Natural killer cell (primary cell): ENCODE data around the gene NRXN2. TPM values are rescaled to one million over a fixed set of nuclear protein-coding genes. Genes with fewer than 3 reads are reported as not detected.

ENCODE experiments used
- ATAC-seq, 3 donors: fragments of 150-1000 bp in 2 of 3; fragments of 200-7000 bp in 1 of 3; cut with Tn5 transposase; 1 replicate in 1 of 3; 2 replicates in 2 of 3; pipeline ENCODE4 v1.10.0; 2021; ENCODE audit warnings: mild to moderate bottlenecking in 2 of 3, moderate library complexity in 2 of 3
- DNase-seq, 2 donors: peaks; one replicate each; pipeline versions ENCODE4 v3.0.0 to v3.0.0-alpha.2; 2013 to 2021; ENCODE audit warnings: mixed read lengths in 1 of 2
- H3K27ac ChIP-seq: one replicate; pipeline ENCODE4 v1.5.1; 2013; ENCODE audit warnings: mild to moderate bottlenecking, low read length
- H3K27me3 ChIP-seq: one replicate; pipeline ENCODE4 v1.6.1; 2013; ENCODE audit warnings: low read length; ENCODE audit not compliant: control insufficient read depth, insufficient read depth
- H3K36me3 ChIP-seq: one replicate; pipeline ENCODE4 v1.6.1; 2013; ENCODE audit warnings: low read length; ENCODE audit not compliant: control insufficient read depth, insufficient read depth
- H3K4me1 ChIP-seq: one replicate; pipeline ENCODE4 v1.6.1; 2013; ENCODE audit warnings: low read length; ENCODE audit not compliant: control insufficient read depth, insufficient read depth
- H3K4me3 ChIP-seq: one replicate; pipeline ENCODE4 v1.5.1; 2013; ENCODE audit warnings: low read length
- H3K9me3 ChIP-seq: one replicate; pipeline ENCODE4 v1.6.1; 2013; ENCODE audit warnings: low read length; ENCODE audit not compliant: control insufficient read depth, insufficient read depth
- H3K27ac Mint-ChIP-seq, 2 donors: one replicate each; pipeline ENCODE4 v1.8.0; 2022; ENCODE audit warnings: mild to moderate bottlenecking in 2 of 2, mixed read lengths in 2 of 2, moderate library complexity in 1 of 2
- H3K27me3 Mint-ChIP-seq, 2 donors: one replicate each; pipeline ENCODE4 v1.8.0; 2022; ENCODE audit warnings: low read depth in 2 of 2, mixed read lengths in 2 of 2
- H3K36me3 Mint-ChIP-seq: one replicate; pipeline ENCODE4 v1.8.0; 2022; ENCODE audit warnings: mixed read lengths
- H3K4me1 Mint-ChIP-seq, 2 donors: one replicate each; pipeline ENCODE4 v1.8.0; 2022; ENCODE audit warnings: mixed read lengths in 2 of 2
- H3K4me3 Mint-ChIP-seq: one replicate; pipeline ENCODE4 v1.8.0; 2022; ENCODE audit warnings: mild to moderate bottlenecking, moderate library complexity, mixed read lengths
- H3K9me3 Mint-ChIP-seq, 2 donors: one replicate each; pipeline ENCODE4 v1.8.0; 2022; ENCODE audit warnings: mixed read lengths in 2 of 2
- WGBS: methylation state at CpG from one replicate; pipeline ENCODE4 v1.1.7; 2013; ENCODE audit warnings: missing lambda C conversion rate; ENCODE audit not compliant: insufficient coverage; 5-methylcytosine and 5-hydroxymethylcytosine counted together
- intact Hi-C: fragments of 100-400 bp; cut with micrococcal nuclease; formaldehyde crosslinking; loops from one replicate; pipeline ENCODE4 v1.14.2; 2022
- total RNA-seq, 4 donors: library from RNA; stranded (reverse); fragments of 120-200 nt in 1 of 4; gene quantifications; one replicate each; pipeline versions ENCODE4 v1.2.3 to v1.2.4, GENCODE V29; 2013 to 2022
- TF ChIP-seq, protein P1 (sequence below): fragments of 200-600 bp; IDR thresholded peaks from one replicate; pipeline ENCODE4 v1.8.0; 2022; ENCODE audit warnings: antibody characterized with exemption

The NRXN2 gene
- total RNA-seq, 3 donors from 2014 or later (not counting 1 experiment from before 2014, with no cell fraction given) = 2.9 to 9.6 (median 7.7) TPM

DNA sequence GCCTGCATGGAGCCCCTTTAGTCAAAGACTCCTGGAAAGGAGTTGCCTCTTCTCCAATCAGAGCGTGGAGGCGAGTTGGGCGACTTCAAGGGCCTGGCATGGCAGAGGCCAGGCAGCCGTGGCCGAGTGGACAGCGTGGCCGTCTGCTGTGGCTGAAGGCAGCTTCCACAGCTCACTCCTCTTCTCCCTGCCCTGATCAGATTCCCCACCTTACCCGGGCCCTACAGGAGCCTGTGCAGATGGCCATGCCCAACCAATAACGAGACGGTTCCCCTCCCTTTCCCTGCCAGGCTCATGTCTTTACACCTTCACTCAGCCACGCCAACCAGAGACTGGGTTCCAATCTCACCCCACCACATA lies 152.0 kb downstream of the NRXN2 start:
- no peaks in the 10 kb centered on the region for H3K27me3 ChIP-seq
- intact Hi-C loops = no loop called here
- H3K36me3 Mint-ChIP-seq = no peaks in the 10 kb centered on the region
- peaks cover 0 to 6% of the 10 kb centered on the region in 2 donors for H3K4me1 Mint-ChIP-seq
- H3K27ac ChIP-seq = no peak overlapping the region
- H3K36me3 ChIP-seq = no peaks in the 10 kb centered on the region
- H3K4me3 ChIP-seq = no peak overlapping the region
- H3K27me3 Mint-ChIP-seq = peaks cover 6 to 15% of the 10 kb centered on the region in 2 donors
- H3K27ac Mint-ChIP-seq = no peak overlapping the region
- DNase-seq (no peak), ATAC-seq (no peak)
- H3K4me1 ChIP-seq = no peaks in the 10 kb centered on the region
- 89% methylated on average over 11 of the region's 11 CpGs for WGBS
- no peak overlapping the region for H3K4me3 Mint-ChIP-seq
- TF ChIP-seq, protein P1, sequence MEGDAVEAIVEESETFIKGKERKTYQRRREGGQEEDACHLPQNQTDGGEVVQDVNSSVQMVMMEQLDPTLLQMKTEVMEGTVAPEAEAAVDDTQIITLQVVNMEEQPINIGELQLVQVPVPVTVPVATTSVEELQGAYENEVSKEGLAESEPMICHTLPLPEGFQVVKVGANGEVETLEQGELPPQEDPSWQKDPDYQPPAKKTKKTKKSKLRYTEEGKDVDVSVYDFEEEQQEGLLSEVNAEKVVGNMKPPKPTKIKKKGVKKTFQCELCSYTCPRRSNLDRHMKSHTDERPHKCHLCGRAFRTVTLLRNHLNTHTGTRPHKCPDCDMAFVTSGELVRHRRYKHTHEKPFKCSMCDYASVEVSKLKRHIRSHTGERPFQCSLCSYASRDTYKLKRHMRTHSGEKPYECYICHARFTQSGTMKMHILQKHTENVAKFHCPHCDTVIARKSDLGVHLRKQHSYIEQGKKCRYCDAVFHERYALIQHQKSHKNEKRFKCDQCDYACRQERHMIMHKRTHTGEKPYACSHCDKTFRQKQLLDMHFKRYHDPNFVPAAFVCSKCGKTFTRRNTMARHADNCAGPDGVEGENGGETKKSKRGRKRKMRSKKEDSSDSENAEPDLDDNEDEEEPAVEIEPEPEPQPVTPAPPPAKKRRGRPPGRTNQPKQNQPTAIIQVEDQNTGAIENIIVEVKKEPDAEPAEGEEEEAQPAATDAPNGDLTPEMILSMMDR = no peak
- no peaks in the 10 kb centered on the region for H3K9me3 ChIP-seq
- no peaks in the 10 kb centered on the region for H3K9me3 Mint-ChIP-seq

DNA sequence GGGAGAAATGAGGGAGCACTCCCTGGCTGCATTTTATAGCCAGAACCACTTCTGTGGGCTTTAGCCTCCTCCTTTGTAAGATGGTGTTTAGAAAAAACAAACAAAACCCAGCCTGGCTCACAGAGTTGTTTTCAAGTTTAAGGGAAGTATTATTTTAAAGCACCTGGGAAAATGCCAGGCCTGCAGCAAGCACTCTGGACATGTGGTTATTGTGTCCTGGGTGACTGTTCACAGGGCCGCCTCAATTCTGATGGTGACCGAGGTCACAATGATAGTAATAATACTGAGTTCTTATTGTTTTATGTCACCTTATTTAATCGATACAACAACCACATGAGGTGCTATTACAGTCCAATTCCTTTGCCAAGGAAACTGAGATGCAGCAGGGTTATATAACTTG lies 152.7 kb downstream of the NRXN2 start:
- H3K27ac ChIP-seq = no peak overlapping the region
- H3K36me3 Mint-ChIP-seq = no peaks in the 10 kb centered on the region

DNA sequence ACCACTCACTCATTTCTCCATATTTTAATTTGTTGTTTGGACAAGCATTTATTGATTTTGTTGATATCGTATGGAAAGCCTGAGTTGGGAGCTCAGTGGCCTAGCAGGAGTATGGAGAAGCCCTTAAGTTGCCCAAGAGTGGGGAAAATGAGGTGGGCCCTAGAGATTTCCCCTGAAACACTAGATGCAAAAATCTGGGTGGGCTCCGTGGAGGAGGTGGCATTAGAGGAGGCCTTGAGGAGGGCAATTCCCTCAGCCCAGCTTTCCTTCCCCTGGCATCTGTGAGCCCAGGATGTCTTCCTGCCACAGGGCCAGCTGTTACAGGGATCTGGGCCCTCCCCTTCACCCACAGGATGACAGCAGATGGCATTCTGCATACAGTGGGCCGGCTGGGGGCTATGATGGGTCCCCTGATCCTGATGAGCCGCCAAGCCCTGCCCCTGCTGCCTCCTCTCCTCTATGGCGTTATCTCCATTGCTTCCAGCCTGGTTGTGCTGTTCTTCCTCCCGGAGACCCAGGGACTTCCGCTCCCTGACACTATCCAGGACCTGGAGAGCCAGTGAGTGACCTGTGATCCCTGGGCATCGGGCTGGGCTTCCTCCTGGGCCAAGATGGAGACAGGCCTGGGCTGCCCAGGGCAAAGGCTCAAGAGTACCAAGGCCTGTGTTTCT lies 153.6 kb downstream of the NRXN2 start:
- no peak overlapping the region for H3K4me3 Mint-ChIP-seq
- intact Hi-C loops = no loop called here
- WGBS = 92% methylated on average over 8 of the region's 8 CpGs
- H3K27ac Mint-ChIP-seq = no peak overlapping the region
- no peak overlapping the region for H3K27ac ChIP-seq
- peaks cover 0 to 10% of the 10 kb centered on the region in 2 donors for H3K4me1 Mint-ChIP-seq
- no peak for ATAC-seq
- DNase-seq = no peak
- no peak overlapping the region for H3K4me3 ChIP-seq
- TF ChIP-seq, protein P1 = no peak
- H3K27me3 ChIP-seq = no peaks in the 10 kb centered on the region
- H3K36me3 Mint-ChIP-seq = no peaks in the 10 kb centered on the region
- H3K9me3 Mint-ChIP-seq = no peaks in the 10 kb centered on the region
- H3K36me3 ChIP-seq = no peaks in the 10 kb centered on the region
- peaks cover 6 to 15% of the 10 kb centered on the region in 2 donors for H3K27me3 Mint-ChIP-seq
- H3K4me1 ChIP-seq = no peaks in the 10 kb centered on the region
- H3K9me3 ChIP-seq = no peaks in the 10 kb centered on the region

More for the DNA sequence above, 152.7 kb downstream of the NRXN2 start:
- DNase-seq (no peak), ATAC-seq (no peak)
- intact Hi-C loops = no loop called here
- no peak overlapping the region for H3K4me3 Mint-ChIP-seq
- TF ChIP-seq, protein P1 = no peak
- H3K27ac Mint-ChIP-seq = no peak overlapping the region
- Histone ChIP-seq H3K4me1 (no peaks in the 10 kb centered on the region), H3K36me3 (no peaks in the 10 kb centered on the region), H3K27me3 (no peaks in the 10 kb centered on the region), H3K9me3 (no peaks in the 10 kb centered on the region), H3K4me3 (no peak overlapping the region)
- 100% methylated on average over 2 of the region's 3 CpGs for WGBS
- H3K4me1 Mint-ChIP-seq = peaks cover 0 to 6% of the 10 kb centered on the region in 2 donors
- no peaks in the 10 kb centered on the region for H3K9me3 Mint-ChIP-seq
- H3K27me3 Mint-ChIP-seq = peaks cover 6 to 15% of the 10 kb centered on the region in 2 donors
